ENCODE measurements around the gene AOX1. TPM values are rescaled to one million over a fixed set of nuclear protein-coding genes. Genes with fewer than 3 reads are reported as not detected.

The AOX1 gene
- total RNA-seq, 1 experiment from 2014 or later, result 57.2 TPM

DNA sequence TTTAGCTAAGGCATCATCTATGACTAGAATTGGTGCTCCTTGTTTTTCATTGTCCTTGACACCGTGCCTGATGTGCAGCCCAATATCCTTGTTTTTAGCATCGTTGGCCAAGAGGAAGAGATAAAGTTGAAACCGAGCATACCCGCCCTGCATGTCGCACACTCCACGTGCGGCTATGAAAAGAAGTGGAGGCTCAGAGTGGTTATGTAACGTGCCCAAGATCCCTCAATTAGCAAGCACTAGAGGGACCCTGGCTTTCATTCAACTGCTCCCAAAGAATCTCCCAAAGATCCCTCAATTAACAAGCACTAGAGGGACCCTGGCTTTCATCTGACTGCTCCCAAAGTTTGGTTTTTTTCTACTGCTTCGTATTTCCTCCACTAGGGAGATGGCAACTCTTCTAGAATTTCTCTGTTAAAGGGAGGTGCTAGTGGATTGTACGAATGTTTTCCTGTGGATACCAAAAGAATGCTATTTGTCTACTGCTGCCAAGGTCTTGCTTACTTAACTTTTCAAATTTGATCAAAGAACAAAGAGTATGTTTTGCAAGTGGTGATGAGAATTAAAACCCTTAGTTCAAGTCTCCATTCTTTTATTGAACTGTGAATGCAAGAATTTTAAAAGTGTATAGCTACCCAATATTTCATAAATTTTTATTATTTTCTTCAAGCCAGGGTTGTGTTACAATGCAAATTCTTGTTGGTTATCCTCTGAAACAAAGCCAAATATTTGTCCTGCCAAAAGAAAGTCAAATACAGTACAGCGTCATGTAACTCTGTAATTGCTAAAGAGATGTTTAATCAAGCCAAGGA is 92.1 kb downstream of the AOX1 start:
- no peaks in the 10 kb centered on the region for H3K79me2 ChIP-seq (ENCODE audit: low read length)
- no peaks in the 10 kb centered on the region for H3K36me3 ChIP-seq (ENCODE audit: low read depth, low read length)
- intact Hi-C loops (cut with micrococcal nuclease), result no loop called here
- H3K27me3 ChIP-seq (ENCODE audit: low read length), result no peaks in the 10 kb centered on the region
- peak; percentile 63 for DNase-seq
- H4K20me1 ChIP-seq (ENCODE audit: low read length), result no peaks in the 10 kb centered on the region
- ChIA-PET POLR2A (ENCODE audit: unreplicated experiment) (no interaction called here), CTCF (no interaction called here)
- no peak overlapping the region for H3K27ac ChIP-seq (ENCODE audit: low read length)
- peaks cover 19% of the 10 kb centered on the region for H3K4me1 ChIP-seq (ENCODE audit: insufficient read depth, low read length)
- H3K9me3 ChIP-seq (ENCODE audit: low read length), result no peaks in the 10 kb centered on the region
- peak; percentile 78 for ATAC-seq
- H3K9me2 ChIP-seq (replicated peaks; ENCODE audit: low read length), result no peaks in the 10 kb centered on the region
- H3K9ac ChIP-seq (ENCODE audit: low read length), result no peak overlapping the region
- H3K4me2 ChIP-seq (ENCODE audit: low read length), result peak overlapping the region; percentile 12; the same call in 1 of the 2 replicates
- no peaks in the 10 kb centered on the region for H3F3A ChIP-seq (ENCODE audit: low read length, unreplicated experiment)
- no peak overlapping the region for H2AFZ ChIP-seq (ENCODE audit: low read length)
- TF ChIP-seq, protein P1, sequence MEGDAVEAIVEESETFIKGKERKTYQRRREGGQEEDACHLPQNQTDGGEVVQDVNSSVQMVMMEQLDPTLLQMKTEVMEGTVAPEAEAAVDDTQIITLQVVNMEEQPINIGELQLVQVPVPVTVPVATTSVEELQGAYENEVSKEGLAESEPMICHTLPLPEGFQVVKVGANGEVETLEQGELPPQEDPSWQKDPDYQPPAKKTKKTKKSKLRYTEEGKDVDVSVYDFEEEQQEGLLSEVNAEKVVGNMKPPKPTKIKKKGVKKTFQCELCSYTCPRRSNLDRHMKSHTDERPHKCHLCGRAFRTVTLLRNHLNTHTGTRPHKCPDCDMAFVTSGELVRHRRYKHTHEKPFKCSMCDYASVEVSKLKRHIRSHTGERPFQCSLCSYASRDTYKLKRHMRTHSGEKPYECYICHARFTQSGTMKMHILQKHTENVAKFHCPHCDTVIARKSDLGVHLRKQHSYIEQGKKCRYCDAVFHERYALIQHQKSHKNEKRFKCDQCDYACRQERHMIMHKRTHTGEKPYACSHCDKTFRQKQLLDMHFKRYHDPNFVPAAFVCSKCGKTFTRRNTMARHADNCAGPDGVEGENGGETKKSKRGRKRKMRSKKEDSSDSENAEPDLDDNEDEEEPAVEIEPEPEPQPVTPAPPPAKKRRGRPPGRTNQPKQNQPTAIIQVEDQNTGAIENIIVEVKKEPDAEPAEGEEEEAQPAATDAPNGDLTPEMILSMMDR (conservative IDR thresholded peaks at IDR 0.05; ENCODE audit: low read depth, low read length), result no peak
- TF ChIP-seq EZH2phosphoT487 (IDR thresholded peaks at IDR 0.05; ENCODE audit: borderline replicate concordance, low read length) (no peak), EZH2 (IDR thresholded peaks at IDR 0.05; ENCODE audit: low read length, unreplicated experiment) (no peak)
- no TSS peak for BruUV-seq (replicated peaks)
- H3K4me3 ChIP-seq (ENCODE audit: low read length), result no peak overlapping the region

DNA sequence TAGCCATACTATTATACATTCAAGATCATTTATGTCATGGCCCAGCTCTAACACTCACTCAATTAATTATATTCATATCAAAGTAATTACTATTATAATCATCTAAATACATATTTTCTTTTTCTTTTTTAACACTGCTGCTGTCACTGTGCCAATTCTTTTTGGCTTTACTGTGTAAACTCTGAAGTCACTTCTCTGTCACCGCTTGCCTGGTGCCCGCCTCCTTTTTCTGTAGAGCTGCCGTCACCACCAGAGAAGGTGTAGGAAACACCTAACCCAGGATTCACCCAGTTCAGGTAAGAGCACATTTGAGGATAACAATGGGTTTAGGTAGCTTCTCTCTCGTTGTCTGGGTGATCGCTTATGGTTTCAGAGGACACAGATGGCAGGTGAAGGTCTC is 93.3 kb downstream of the AOX1 start:
- Histone ChIP-seq H3K4me3 (ENCODE audit: low read length) (no peak overlapping the region), H3K79me2 (ENCODE audit: low read length) (no peaks in the 10 kb centered on the region), H3K9me3 (ENCODE audit: low read length) (no peaks in the 10 kb centered on the region), H3F3A (ENCODE audit: low read length, unreplicated experiment) (no peaks in the 10 kb centered on the region), H3K4me2 (ENCODE audit: low read length) (no peak overlapping the region), H3K9ac (ENCODE audit: low read length) (no peak overlapping the region), H2AFZ (ENCODE audit: low read length) (no peak overlapping the region), H3K9me2 (replicated peaks; ENCODE audit: low read length) (no peaks in the 10 kb centered on the region), H3K4me1 (ENCODE audit: insufficient read depth, low read length) (peaks cover 19% of the 10 kb centered on the region), H4K20me1 (ENCODE audit: low read length) (no peaks in the 10 kb centered on the region), H3K36me3 (ENCODE audit: low read depth, low read length) (no peaks in the 10 kb centered on the region), H3K27ac (ENCODE audit: low read length) (no peak overlapping the region), H3K27me3 (ENCODE audit: low read length) (no peaks in the 10 kb centered on the region)
- TF ChIP-seq, protein P1 (conservative IDR thresholded peaks at IDR 0.05; ENCODE audit: low read depth, low read length), result no peak
- no peak for TF ChIP-seq EZH2 (IDR thresholded peaks at IDR 0.05; ENCODE audit: low read length, unreplicated experiment)
- TF ChIP-seq EZH2phosphoT487 (IDR thresholded peaks at IDR 0.05; ENCODE audit: borderline replicate concordance, low read length), result no peak
- no TSS peak for BruUV-seq (replicated peaks)
- DNase-seq, result peak; percentile 19
- intact Hi-C loops (cut with micrococcal nuclease), result no loop called here
- ChIA-PET CTCF (no interaction called here), POLR2A (ENCODE audit: unreplicated experiment) (no interaction called here)
- ATAC-seq, result no peak; the same call in 1 of the 2 replicates

DNA sequence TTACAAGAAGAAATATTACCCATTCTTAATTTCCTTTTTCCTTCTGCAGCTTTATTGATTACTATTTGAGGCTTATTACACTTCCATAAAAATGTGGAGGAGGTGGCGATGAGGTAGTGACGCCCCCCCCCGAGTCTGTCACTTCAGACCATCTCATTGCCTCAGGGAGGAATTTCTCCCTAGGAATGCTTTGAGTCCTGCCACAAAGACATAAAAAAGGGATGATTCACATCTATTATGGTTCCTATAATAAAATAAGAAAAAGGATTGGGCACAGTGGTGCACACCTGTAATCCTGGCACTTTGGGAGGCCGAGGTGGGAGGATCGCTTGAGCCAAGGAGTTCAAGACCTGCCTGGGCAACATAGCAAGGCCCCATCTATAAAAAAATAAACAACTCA is 93.7 kb downstream of the AOX1 start:
- Histone ChIP-seq H3K79me2 (ENCODE audit: low read length) (no peaks in the 10 kb centered on the region), H3K9me3 (ENCODE audit: low read length) (no peaks in the 10 kb centered on the region), H2AFZ (ENCODE audit: low read length) (no peak overlapping the region), H3K36me3 (ENCODE audit: low read depth, low read length) (no peaks in the 10 kb centered on the region), H3K4me3 (ENCODE audit: low read length) (no peak overlapping the region), H3K4me2 (ENCODE audit: low read length) (no peak overlapping the region), H3K4me1 (ENCODE audit: insufficient read depth, low read length) (peaks cover 19% of the 10 kb centered on the region), H4K20me1 (ENCODE audit: low read length) (no peaks in the 10 kb centered on the region), H3K9me2 (replicated peaks; ENCODE audit: low read length) (no peaks in the 10 kb centered on the region), H3K27me3 (ENCODE audit: low read length) (no peaks in the 10 kb centered on the region), H3K9ac (ENCODE audit: low read length) (no peak overlapping the region), H3K27ac (ENCODE audit: low read length) (no peak overlapping the region), H3F3A (ENCODE audit: low read length, unreplicated experiment) (no peaks in the 10 kb centered on the region)
- ChIA-PET POLR2A (ENCODE audit: unreplicated experiment) (no interaction called here), CTCF (interaction anchor here (0.6 kb wide), 1 partner anchor 73 kb away, joined by 4 read pairs; no protein-coding TSS in a partner anchor)
- BruUV-seq (replicated peaks), result no TSS peak
- DNase-seq, result peak; percentile 58
- peak; percentile 50 for ATAC-seq
- intact Hi-C loops (cut with micrococcal nuclease), result no loop called here
- TF ChIP-seq, protein P1 (conservative IDR thresholded peaks at IDR 0.05; ENCODE audit: low read depth, low read length), result no peak
- no peak for TF ChIP-seq EZH2phosphoT487 (IDR thresholded peaks at IDR 0.05; ENCODE audit: borderline replicate concordance, low read length)
- no peak for TF ChIP-seq EZH2 (IDR thresholded peaks at IDR 0.05; ENCODE audit: low read length, unreplicated experiment)
